ENCODE results near the gene CDH13.

DNA sequence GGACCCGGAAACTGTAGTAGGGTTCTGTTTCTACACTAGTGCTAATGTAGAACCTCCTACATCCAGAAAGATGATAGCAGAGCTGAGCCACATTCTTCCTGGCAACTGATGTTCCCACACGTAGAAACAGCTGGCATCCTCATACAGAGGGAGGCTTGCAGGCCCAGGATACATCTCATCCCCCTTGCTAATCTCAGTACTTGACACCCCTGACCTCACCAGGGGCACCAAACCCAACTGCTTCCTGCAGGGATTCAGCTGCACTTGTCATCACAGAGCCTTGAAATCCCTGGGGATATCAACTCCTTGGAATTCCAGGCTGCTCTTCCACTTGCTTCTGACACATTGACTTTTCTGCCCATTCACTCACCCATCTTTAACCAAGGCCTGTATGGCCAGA is 1105.8 kb downstream of the CDH13 start:
- TF ChIP-seq, protein P1, sequence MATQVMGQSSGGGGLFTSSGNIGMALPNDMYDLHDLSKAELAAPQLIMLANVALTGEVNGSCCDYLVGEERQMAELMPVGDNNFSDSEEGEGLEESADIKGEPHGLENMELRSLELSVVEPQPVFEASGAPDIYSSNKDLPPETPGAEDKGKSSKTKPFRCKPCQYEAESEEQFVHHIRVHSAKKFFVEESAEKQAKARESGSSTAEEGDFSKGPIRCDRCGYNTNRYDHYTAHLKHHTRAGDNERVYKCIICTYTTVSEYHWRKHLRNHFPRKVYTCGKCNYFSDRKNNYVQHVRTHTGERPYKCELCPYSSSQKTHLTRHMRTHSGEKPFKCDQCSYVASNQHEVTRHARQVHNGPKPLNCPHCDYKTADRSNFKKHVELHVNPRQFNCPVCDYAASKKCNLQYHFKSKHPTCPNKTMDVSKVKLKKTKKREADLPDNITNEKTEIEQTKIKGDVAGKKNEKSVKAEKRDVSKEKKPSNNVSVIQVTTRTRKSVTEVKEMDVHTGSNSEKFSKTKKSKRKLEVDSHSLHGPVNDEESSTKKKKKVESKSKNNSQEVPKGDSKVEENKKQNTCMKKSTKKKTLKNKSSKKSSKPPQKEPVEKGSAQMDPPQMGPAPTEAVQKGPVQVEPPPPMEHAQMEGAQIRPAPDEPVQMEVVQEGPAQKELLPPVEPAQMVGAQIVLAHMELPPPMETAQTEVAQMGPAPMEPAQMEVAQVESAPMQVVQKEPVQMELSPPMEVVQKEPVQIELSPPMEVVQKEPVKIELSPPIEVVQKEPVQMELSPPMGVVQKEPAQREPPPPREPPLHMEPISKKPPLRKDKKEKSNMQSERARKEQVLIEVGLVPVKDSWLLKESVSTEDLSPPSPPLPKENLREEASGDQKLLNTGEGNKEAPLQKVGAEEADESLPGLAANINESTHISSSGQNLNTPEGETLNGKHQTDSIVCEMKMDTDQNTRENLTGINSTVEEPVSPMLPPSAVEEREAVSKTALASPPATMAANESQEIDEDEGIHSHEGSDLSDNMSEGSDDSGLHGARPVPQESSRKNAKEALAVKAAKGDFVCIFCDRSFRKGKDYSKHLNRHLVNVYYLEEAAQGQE (IDR thresholded peaks at IDR 0.05; ENCODE audit: insufficient read depth in 1 of 2, low read depth in 2 of 2, low read length in 2 of 2): no peak
- no peak for TF ChIP-seq POLR2AphosphoS5 (IDR thresholded peaks at IDR 0.05; ENCODE audit: low read depth, low read length)
- no peak for TF ChIP-seq TAF1 (IDR thresholded peaks at IDR 0.05; ENCODE audit: borderline replicate concordance, insufficient read depth, low read length)
- no peak for TF ChIP-seq SIN3A (IDR thresholded peaks at IDR 0.05; ENCODE audit: borderline replicate concordance, insufficient read depth, low read length)
